ENCODE data around the gene POPDC2. TPM values are rescaled to one million over a fixed set of nuclear protein-coding genes. Genes with fewer than 3 reads are reported as not detected.

Gene POPDC2
- total and polyA plus RNA-seq, 11 donors = 511 to 1,022 (median 768) TPM

GRCh38 chr3:119676771-119677640 is 16.6 kb upstream of the POPDC2 start, which contains the start of gene COX17:
TSS of gene COX17 (minus strand) at chr3:119677406. CDS start at chr3:119677310, 96 bp downstream.
- intact Hi-C loops (cut with DNase I) = loop anchor here in 7 of 10 donors (1.0 to 10.0 kb wide), 12 partner anchors 38 to 215 kb away; partner anchors contain the start of genes ADPRH (in 3 of the 7), PLA1A (in 2 of the 7), POGLUT1 (in 2 of the 7) and TMEM39A (in 2 of the 7)

GRCh38 chr3:119676020-119676419 is 15.6 kb upstream of the POPDC2 start:
- WGBS, 4 donors = 22 to 35% (median 30%) methylated on average over 1 of the region's 1 CpG
- Histone ChIP-seq H3K27ac (peak overlapping the region; percentile 93 to 97 (median 96)), H3K9me3 (no peaks in the 10 kb centered on the region), H3K4me3 (peak overlapping the region in 11 of 12 donors; percentile 52 to 82 (median 70)), H3K36me3 (peaks cover 0 to 41% (median 38%) of the 10 kb centered on the region in 9 donors), H3K27me3 (no peaks in the 10 kb centered on the region), H3K4me1 (peaks cover 0 to 51% (median 33%) of the 10 kb centered on the region in 12 donors)
- ATAC-seq (peak in 2 of 4 donors; percentile 18 to 22), DNase-seq (no peak)
- intact Hi-C loops (cut with DNase I) = loop anchor here in 7 of 10 donors (2.0 to 10.0 kb wide), 11 partner anchors 37 to 214 kb away; partner anchors contain the start of genes ADPRH (in 3 of the 7), PLA1A (in 2 of the 7), POGLUT1 (in 2 of the 7) and TMEM39A (in 2 of the 7)
- no peak for TF ChIP-seq CTCF (IDR thresholded peaks at IDR 0.05)

More at GRCh38 chr3:119676771-119677640, 16.6 kb upstream of the POPDC2 start, which contains the start of gene COX17:
- Histone ChIP-seq H3K9me3 (no peaks in the 10 kb centered on the region), H3K4me3 (peak within 1 kb of the TSS; percentile 38 to 82 (median 70)), H3K27me3 (no peaks in the 10 kb centered on the region), H3K36me3 (peaks cover 0 to 31% (median 29%) of the 10 kb centered on the region in 9 donors), H3K27ac (peak within 1 kb of the TSS; percentile 93 to 97 (median 96)), H3K4me1 (peaks cover 0 to 49% (median 32%) of the 10 kb centered on the region in 12 donors)
- DNase-seq (peak; percentile 95 to 97 (median 95)), ATAC-seq (peak; percentile 78 to 90 (median 87))
- WGBS, 4 donors = 0 to 2% (median 1%) methylated on average over 52 to 54 of the region's 54 CpGs
- no peak for TF ChIP-seq CTCF (IDR thresholded peaks at IDR 0.05)
- peak in 1 of 2 donors; percentile 74 for TF ChIP-seq POLR2A (IDR thresholded peaks at IDR 0.05)

GRCh38 chr3:119675188-119675874 is 14.9 kb upstream of the POPDC2 start:
- DNase-seq = no peak
- ATAC-seq = no peak
- Histone ChIP-seq H3K27me3 (no peaks in the 10 kb centered on the region), H3K4me3 (peak overlapping the region in 9 of 12 donors; percentile 63 to 82 (median 72)), H3K36me3 (peaks cover 0 to 47% (median 42%) of the 10 kb centered on the region in 9 donors), H3K4me1 (peaks cover 0 to 54% (median 32%) of the 10 kb centered on the region in 12 donors), H3K9me3 (no peaks in the 10 kb centered on the region), H3K27ac (peak overlapping the region; percentile 93 to 97 (median 96))
- TF ChIP-seq CTCF (IDR thresholded peaks at IDR 0.05) (no peak), POLR2A (IDR thresholded peaks at IDR 0.05) (no peak)
- intact Hi-C loops (cut with DNase I) = loop anchor here in 7 of 10 donors (2.0 to 10.0 kb wide), 11 partner anchors 38 to 213 kb away; partner anchors contain the start of genes ADPRH (in 4 of the 7), PLA1A (in 2 of the 7), POGLUT1 (in 2 of the 7) and TMEM39A (in 2 of the 7)
- 56 to 62% (median 60%) methylated on average over 5 of the region's 5 CpGs for WGBS, 4 donors
